GM23338 (cell line): ENCODE measurements around the gene DMD. TPM values are rescaled to one million over a fixed set of nuclear protein-coding genes. Genes with fewer than 3 reads are reported as not detected.

Source experiments
- ATAC-seq: fragments of 200-7000 bp; cut with Tn5 transposase; 3 replicates; pipeline ENCODE4 v1.9.1; 2020
- DNase-seq: peaks from one replicate; pipeline ENCODE4 v3.0.0-alpha.2; 2015; ENCODE audit warnings: low spot score
- H2AFZ ChIP-seq: fragments of 200-600 bp; sonication (generic); 2 replicates; pipeline ENCODE4 v1.8.0; 2016; ENCODE audit warnings: antibody characterized with exemption, mild to moderate bottlenecking, moderate library complexity
- H3F3A ChIP-seq: fragments of 200-600 bp; sonication (generic); replicated peaks from 2 replicates; pipeline ENCODE4 v1.8.0; 2017; ENCODE audit warnings: antibody characterized with exemption, mixed run types, low read depth
- H3K27ac ChIP-seq: fragments of 200-600 bp; sonication (generic); 2 replicates; pipeline ENCODE4 v1.6.1; 2016; ENCODE audit warnings: low read depth
- H3K27me3 ChIP-seq: fragments of 200-600 bp; sonication (generic); 2 replicates; pipeline ENCODE4 v1.8.0; 2016; ENCODE audit warnings: mild to moderate bottlenecking, mixed run types, moderate library complexity; ENCODE audit not compliant: insufficient read depth
- H3K36me3 ChIP-seq: fragments of 200-600 bp; sonication (generic); 2 replicates; pipeline ENCODE4 v1.8.0; 2016; ENCODE audit warnings: mild to moderate bottlenecking; ENCODE audit not compliant: insufficient read depth
- H3K4me1 ChIP-seq: fragments of 200-600 bp; sonication (generic); 2 replicates; pipeline ENCODE4 v1.8.0; 2016; ENCODE audit warnings: mild to moderate bottlenecking, moderate library complexity; ENCODE audit not compliant: insufficient read depth
- H3K4me2 ChIP-seq: fragments of 200-600 bp; sonication (generic); 2 replicates; pipeline ENCODE4 v1.7.1; 2017; ENCODE audit warnings: mixed run types
- H3K4me3 ChIP-seq: fragments of 200-600 bp; sonication (generic); 2 replicates; pipeline ENCODE4 v1.6.1; 2016; ENCODE audit warnings: mixed run types
- H3K79me2 ChIP-seq: fragments of 200-600 bp; sonication (generic); replicated peaks from 2 replicates; pipeline ENCODE4 v1.8.0; 2017; ENCODE audit warnings: mild to moderate bottlenecking; ENCODE audit not compliant: insufficient read depth
- H3K9me2 ChIP-seq: fragments of 200-600 bp; sonication (generic); 2 replicates; pipeline ENCODE4 v1.8.0; 2017; ENCODE audit not compliant: insufficient read depth
- H4K20me1 ChIP-seq: fragments of 200-600 bp; sonication (generic); replicated peaks from 2 replicates; pipeline ENCODE4 v1.8.0; 2017; ENCODE audit warnings: mild to moderate bottlenecking; ENCODE audit not compliant: insufficient read depth
- H3K27ac Mint-ChIP-seq: 2 replicates; pipeline ENCODE4 v1.8.0; 2020; ENCODE audit warnings: inconsistent platforms, mild to moderate bottlenecking, moderate library complexity, mixed read lengths
- H3K27me3 Mint-ChIP-seq: 3 replicates; pipeline ENCODE4 v1.8.0; 2022; ENCODE audit warnings: low read depth, mild to moderate bottlenecking, moderate library complexity, mixed read lengths, inconsistent platforms; ENCODE audit not compliant: insufficient read depth, poor library complexity
- H3K36me3 Mint-ChIP-seq: 3 replicates; pipeline ENCODE4 v1.8.0; 2021; ENCODE audit warnings: low read depth, mild to moderate bottlenecking, inconsistent platforms, moderate library complexity, mixed read lengths
- H3K4me1 Mint-ChIP-seq: 3 replicates; pipeline ENCODE4 v1.8.0; 2020; ENCODE audit warnings: mild to moderate bottlenecking, inconsistent platforms, mixed read lengths
- H3K4me3 Mint-ChIP-seq: 3 replicates; pipeline ENCODE4 v1.8.0; 2021; ENCODE audit warnings: moderate library complexity, mild to moderate bottlenecking, inconsistent platforms, mixed read lengths
- H3K9me3 Mint-ChIP-seq: 3 replicates; pipeline ENCODE4 v1.8.0; 2020; ENCODE audit warnings: moderate library complexity, mild to moderate bottlenecking, inconsistent platforms, mixed read lengths
- CREB1 ChIP-seq: fragments of 250-450 bp; sonication (Bioruptor Pico); IDR thresholded peaks from 2 replicates; pipeline ENCODE4 v1.5.0; 2020; ENCODE audit warnings: low read depth, mild to moderate bottlenecking, moderate library complexity
- CTCF ChIP-seq, 2 experiments: fragments of 200-600 bp in 1 of 2; sonication (generic) in 1 of 2; conservative IDR thresholded peaks; 2 replicates each; pipeline versions ENCODE4 v1.5.1 to v1.6.1; 2016 to 2017; ENCODE audit warnings: antibody characterized with exemption in 2 of 2, low read depth in 2 of 2, mild to moderate bottlenecking in 2 of 2, moderate library complexity in 1 of 2
- ETS1 ChIP-seq: IDR thresholded peaks from 2 replicates; pipeline ENCODE4 v1.6.1; 2016; ENCODE audit warnings: antibody characterized with exemption
- EZH2 ChIP-seq: fragments of 200-600 bp; sonication (generic); IDR thresholded peaks from one replicate; pipeline ENCODE4 v1.8.0; 2017; ENCODE audit warnings: antibody characterized with exemption, mild to moderate bottlenecking, low read depth; ENCODE audit not compliant: unreplicated experiment
- EZH2phosphoT487 ChIP-seq: fragments of 200-600 bp; sonication (generic); IDR thresholded peaks from one replicate; pipeline ENCODE4 v1.8.1; 2018; ENCODE audit warnings: antibody characterized with exemption; ENCODE audit not compliant: unreplicated experiment
- JUNB ChIP-seq: IDR thresholded peaks from one replicate; pipeline ENCODE4 v1.6.1; 2016; ENCODE audit warnings: antibody characterized with exemption; ENCODE audit not compliant: unreplicated experiment
- NANOG ChIP-seq: IDR thresholded peaks from 2 replicates; pipeline ENCODE4 v1.6.1; 2016; ENCODE audit warnings: antibody characterized with exemption, borderline replicate concordance
- POLR2AphosphoS5 ChIP-seq: IDR thresholded peaks from 2 replicates; pipeline ENCODE4 v1.6.1; 2016; ENCODE audit warnings: antibody characterized with exemption, low read depth
- REST ChIP-seq: IDR thresholded peaks from one replicate; pipeline ENCODE4 v1.6.1; 2018; ENCODE audit warnings: antibody characterized with exemption; ENCODE audit not compliant: unreplicated experiment
- STAT1 ChIP-seq: IDR thresholded peaks from one replicate; pipeline ENCODE4 v1.6.1; 2016; ENCODE audit warnings: antibody characterized with exemption; ENCODE audit not compliant: unreplicated experiment
- ZNF114 ChIP-seq: fragments of 250-450 bp; sonication (Bioruptor Pico); IDR thresholded peaks from 2 replicates; pipeline ENCODE4 v1.5.0; 2020; ENCODE audit warnings: mild to moderate bottlenecking, moderate library complexity
- ZNF331 ChIP-seq: fragments of 250-450 bp; sonication (Bioruptor Pico); IDR thresholded peaks from 2 replicates; pipeline ENCODE4 v1.5.0; 2020; ENCODE audit warnings: low read depth, mild to moderate bottlenecking, moderate library complexity
- ZNF462 ChIP-seq: fragments of 250-450 bp; sonication (Bioruptor Pico); IDR thresholded peaks from 2 replicates; pipeline ENCODE4 v1.5.0; 2020; ENCODE audit warnings: mild to moderate bottlenecking, moderate library complexity
- polyA plus RNA-seq: library from polyadenylated mRNA; unstranded; fragments of >200 nt; fragmentation: Nextera tagmentation; extraction: Ambion mirVana; gene quantifications from 2 replicates; pipeline ENCODE4 v1.2.1, GENCODE V29; 2016
- total RNA-seq: library from RNA; depleted of rRNA; stranded (reverse); fragments of >200 nt; shearing (Covaris generic); gene quantifications from 2 replicates; pipeline ENCODE4 v1.2.3, GENCODE V29; 2014

DMD gene
- total and polyA plus RNA-seq, 2 experiments from 2014 or later = 4.5 to 7.6 TPM

- Histone ChIP-seq H4K20me1 (no peaks in the 10 kb centered on the region), H3F3A (no peaks in the 10 kb centered on the region), H3K36me3 (no peaks in the 10 kb centered on the region), H3K79me2 (no peaks in the 10 kb centered on the region), H3K9me2 (no peaks in the 10 kb centered on the region), H3K4me1 (no peaks in the 10 kb centered on the region), H3K4me2 (no peak overlapping the region), H3K27ac (no peak overlapping the region), H3K4me3 (no peak overlapping the region), H3K27me3 (no peaks in the 10 kb centered on the region), H2AFZ (no peak overlapping the region)
- Mint-ChIP-seq H3K36me3 (no peaks in the 10 kb centered on the region), H3K4me3 (no peak overlapping the region), H3K27me3 (no peaks in the 10 kb centered on the region), H3K4me1 (no peaks in the 10 kb centered on the region), H3K27ac (no peak overlapping the region), H3K9me3 (no peaks in the 10 kb centered on the region)
- ATAC-seq (no peak), DNase-seq (no peak)
- no peak for TF ChIP-seq NANOG
- TF ChIP-seq CTCF (conservative IDR thresholded peaks at IDR 0.05; ENCODE audit: low read depth in 2 of 2) = no peak
- TF ChIP-seq ZNF331 (CRISPR knock-in tag) = no peak
- TF ChIP-seq STAT1 = no peak
- no peak for TF ChIP-seq POLR2AphosphoS5
- TF ChIP-seq ZNF462 (CRISPR knock-in tag) = no peak
- TF ChIP-seq EZH2phosphoT487 = no peak
- TF ChIP-seq REST = no peak
- TF ChIP-seq CREB1 (CRISPR knock-in tag) = no peak
- TF ChIP-seq ZNF114 (CRISPR knock-in tag) = no peak
- TF ChIP-seq ETS1 = no peak
- TF ChIP-seq EZH2 = no peak
- TF ChIP-seq JUNB = no peak
Observed at GRCh38 chrX:31483336-31483735, 1728.0 kb downstream of the DMD start.
